HEK293T (cell line): ENCODE measurements around the gene ANKRD42.

Source experiments
- CTBP1 ChIP-seq: fragments of 450-650 bp; IDR thresholded peaks from 2 replicates; pipeline ENCODE4 v1.6.1; 2016; ENCODE audit warnings: borderline replicate concordance
- FOXK2 ChIP-seq: fragments of 450-650 bp; IDR thresholded peaks from 2 replicates; pipeline ENCODE4 v1.6.1; 2016; ENCODE audit warnings: mild to moderate bottlenecking
- SP1 ChIP-seq: fragments of 450-650 bp; IDR thresholded peaks from 2 replicates; pipeline ENCODE4 v1.6.1; 2017
- TARDBP ChIP-seq: fragments of 450-650 bp; IDR thresholded peaks from 2 replicates; pipeline ENCODE4 v1.6.1; 2016

- TF ChIP-seq CTBP1 = no peak
- no peak for TF ChIP-seq FOXK2
- TF ChIP-seq SP1 = no peak
- no peak for TF ChIP-seq TARDBP
Measured at GRCh38 chr11:83187465-83187864, 6.0 kb upstream of the ANKRD42 start.
